Measurements from ENCODE around the gene DCLK1.

- no peak for TF ChIP-seq EZH2 (IDR thresholded peaks at IDR 0.05; ENCODE audit: insufficient read depth, poor library complexity, severe bottlenecking)
- TF ChIP-seq EZH2phosphoT487 (IDR thresholded peaks at IDR 0.05; ENCODE audit: insufficient read depth, low read depth), result no peak
These were observed 403.3 kb downstream of the DCLK1 start for GRCh38 chr13:35727881-35728280.
